GM19351 (cell line): ENCODE results near the gene CCDC43.
"Not testable (repeated sequence)": the region's sequence is repeated elsewhere in the genome, so short reads cannot be mapped to it uniquely, and the experiment has no call there.

Experiments used
- ATAC-seq: cut with Tn5 transposase; IDR thresholded peaks from one replicate; pipeline ENCODE4 v1.9.1; 2021; ENCODE audit warnings: mild to moderate bottlenecking, moderate library complexity; ENCODE audit not compliant: unreplicated experiment

The CCDC43 gene

DNA sequence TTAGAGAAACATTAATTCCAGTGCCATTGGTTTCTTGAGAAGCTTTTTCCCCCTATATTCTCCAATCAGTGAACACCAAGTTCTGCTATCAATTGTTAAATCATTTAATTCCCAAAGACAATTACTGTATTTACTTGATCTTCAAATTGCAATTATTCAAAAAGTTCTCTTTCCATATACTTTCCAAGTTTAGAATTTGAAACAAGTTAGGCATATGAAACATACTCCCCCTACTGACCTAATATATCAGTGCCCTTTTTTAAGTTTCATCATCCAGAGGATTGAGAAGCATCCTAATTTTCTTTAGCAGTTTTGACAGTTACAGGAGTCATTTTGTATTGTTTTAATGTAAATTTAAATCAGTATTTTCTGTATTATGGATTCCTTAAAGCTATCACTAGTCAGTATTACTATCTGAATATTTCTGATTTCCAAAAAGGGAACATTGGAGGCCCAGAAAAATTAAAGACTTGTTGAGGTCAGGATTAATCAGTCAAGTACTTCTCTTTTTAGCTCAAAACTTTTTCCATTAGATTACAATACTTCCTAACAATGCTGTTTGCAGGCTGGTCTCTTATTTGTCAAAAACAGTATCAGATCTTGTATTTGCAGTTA lies 17.0 kb downstream of the CCDC43 start:
- ATAC-seq, result no peak

DNA sequence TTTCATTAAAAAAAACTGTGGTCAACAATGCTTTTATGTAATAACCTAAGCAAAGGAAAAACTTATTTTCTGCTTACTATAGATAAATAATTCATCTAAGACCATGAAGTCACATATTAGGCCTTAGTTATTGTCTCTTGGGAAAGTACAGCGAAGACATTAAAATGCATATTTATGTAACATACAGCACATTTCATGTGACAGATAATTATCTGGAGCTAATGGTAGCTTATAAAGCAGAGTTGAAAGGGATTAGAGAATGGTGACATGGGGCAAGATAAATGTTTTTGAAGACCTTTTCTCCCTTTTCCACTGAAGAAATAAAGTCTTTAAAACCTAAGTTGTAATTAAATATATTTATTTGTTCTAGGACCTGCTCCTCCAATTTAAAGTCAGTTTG lies 23.6 kb downstream of the CCDC43 start:
- ATAC-seq, result no peak

DNA sequence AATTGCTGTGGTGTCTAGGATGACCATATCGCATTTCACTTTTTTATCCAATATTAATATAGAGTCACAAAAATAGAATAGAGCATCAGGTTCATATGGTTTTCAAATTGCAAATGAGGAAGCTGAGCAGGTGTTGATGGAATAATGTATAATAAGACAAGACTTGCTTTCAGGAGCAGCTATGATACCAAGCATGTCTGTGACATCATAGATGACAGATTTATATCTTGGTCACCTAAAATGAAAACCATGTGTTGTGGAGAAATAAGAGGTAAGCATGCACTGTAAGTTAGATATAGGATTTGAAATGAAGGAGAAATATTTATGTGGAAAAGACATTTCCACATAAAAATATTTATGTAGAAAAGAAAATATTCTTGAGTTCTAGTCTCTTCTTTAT lies 24.7 kb downstream of the CCDC43 start:
- ATAC-seq, result no peak

DNA sequence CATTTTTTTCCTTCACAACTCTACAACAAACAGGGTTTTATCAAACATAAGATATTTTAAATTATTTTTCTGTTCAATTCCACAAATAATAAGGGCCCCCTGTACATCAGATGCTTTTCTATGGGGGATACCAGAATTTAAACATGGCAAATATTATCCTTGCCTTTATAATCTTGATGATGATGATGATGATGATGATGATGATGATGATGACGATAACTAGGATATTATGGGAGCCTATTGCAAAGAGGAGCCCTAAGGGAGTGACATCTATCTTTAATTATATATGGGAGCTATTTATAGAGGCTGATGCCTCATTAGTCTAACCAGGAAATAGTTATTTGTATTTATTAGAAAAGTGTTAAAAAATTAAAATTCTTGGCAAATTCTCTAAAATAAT lies 26.5 kb downstream of the CCDC43 start:
- ATAC-seq, result no peak

DNA sequence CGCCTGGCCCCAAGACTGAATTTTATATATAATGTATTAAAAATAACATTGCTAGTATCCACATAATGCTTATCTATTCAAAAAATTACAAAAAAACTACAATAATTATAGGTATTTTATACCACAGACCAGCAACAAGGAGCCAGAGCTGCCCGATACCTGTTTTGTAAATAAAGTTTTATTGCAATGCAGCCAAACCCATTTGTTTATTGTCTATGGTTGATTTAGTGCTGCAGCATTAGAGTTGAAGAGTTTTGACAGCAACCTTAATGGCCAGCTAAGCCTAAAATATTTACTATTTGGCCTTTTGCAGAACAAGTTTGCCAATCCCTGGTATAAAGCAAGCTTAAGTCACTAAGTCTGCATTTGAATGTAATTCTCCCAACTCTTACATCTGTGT lies 27.7 kb downstream of the CCDC43 start:
- ATAC-seq, result no peak

DNA sequence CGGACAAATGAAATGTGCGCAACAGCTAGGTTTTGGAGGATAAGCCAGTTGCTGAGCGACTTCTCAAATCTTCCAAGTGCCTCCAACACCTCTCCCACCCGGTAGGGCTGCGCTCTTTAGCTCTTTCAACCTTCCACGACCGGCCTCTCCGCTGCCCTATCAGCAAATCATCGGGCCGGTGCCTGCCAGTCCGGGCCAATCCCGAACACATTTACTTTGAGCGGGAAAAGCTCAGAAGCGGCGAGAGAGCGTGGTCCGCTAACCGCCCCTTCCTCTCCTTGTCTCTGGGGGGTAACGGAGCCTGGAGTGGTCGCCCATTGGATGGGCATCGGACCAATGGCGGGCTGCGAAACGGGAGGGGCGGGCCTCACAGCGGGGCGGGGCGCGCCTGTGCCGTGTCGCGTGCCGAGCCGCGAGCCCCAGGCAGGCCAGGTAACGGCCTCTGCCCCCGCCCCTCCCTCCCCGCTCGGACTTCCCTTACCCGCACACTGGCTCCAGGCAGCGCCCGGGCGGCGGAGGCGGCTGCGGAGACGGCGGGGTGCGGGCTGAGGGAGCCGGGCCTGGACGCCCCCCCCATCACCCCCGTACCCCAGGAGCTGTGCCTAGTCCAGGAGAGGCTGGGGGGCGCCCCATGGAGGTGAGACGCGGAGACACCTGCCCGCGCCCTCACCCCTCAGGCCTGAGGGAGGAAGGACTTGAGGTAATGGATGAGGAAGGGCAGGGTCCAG lies 33.4 kb downstream of the CCDC43 start, which contains the start of gene MEIOC:
MEIOC (plus strand) TSS at position 486 of the 728 bp plus-strand sequence; CDS start at position 632, 146 bp downstream.
- no peak for ATAC-seq

DNA sequence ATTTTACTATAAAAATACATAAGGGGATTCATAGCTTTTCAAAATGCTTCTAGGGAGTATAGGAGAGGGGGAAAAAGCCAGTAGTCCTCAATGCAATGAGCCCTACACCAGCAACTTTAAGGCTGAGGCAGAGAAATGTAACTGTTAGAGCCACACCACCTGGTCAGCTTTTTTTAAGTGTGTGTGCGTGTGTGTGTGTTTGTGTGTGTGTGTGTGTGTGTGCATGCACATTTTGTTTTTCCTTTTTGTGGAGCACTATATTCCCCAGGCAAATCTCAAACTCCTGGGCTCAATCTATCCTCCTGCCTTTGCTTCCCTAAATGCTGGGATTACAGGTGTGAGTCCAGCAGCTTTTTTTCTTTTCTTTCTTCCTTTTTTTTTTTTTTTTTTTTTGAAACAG lies 35.6 kb downstream of the CCDC43 start:
- ATAC-seq, result no peak

DNA sequence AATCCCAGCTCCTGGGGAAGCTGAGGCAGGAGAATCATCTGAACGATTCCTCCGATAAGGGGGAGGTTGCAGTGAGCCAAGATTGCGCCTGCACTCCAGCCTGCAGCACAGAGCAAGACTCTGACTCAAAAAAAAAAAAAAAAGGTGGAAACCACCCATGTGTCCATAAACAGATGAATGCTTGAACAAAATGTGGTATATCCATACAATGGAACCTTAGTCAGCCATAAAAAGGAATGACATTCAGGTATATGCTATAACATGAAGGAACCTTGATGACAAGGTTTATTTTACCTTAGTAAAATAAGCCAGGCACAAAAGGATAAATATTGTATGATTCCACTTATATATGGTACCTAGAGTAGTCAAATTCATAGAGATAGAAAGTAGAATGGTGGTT lies 36.2 kb downstream of the CCDC43 start:
- ATAC-seq, result no peak

DNA sequence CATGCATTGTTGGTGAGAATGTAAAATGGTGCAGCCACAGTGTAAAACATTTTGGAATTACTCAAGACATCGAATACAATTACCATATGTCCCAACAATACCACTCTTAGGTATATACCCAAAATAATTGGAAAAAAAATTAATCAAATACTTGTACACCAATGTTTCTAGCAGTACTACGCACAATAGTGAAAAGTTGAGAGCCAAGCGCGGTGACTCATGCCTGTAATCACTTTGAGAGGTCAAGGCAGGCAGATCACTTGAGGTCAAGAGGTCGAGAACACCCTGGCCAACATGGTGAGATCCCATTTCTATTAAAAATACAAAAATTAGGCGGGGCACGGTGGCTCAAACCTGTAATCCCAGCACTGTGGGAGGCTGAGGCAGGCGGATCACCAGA lies 36.8 kb downstream of the CCDC43 start:
- ATAC-seq, result no peak

DNA sequence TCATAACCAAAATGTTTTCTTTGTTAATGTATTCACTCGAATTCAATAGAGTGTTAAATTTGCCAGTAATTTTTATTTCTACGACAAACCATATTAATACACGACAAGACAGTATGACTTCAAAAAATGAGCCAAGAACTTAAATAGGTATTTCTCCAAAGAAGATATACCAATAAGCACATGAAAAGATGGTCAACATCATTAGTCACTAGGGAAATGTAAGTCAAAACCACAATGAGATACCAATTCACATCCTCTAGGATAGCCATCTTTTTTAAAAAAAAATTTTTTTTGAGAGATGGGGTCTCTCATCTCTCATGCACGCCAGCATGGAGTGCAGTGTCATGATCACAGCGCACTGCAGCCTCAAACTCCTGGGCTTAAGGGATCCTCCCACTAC lies 38.3 kb downstream of the CCDC43 start:
- ATAC-seq, result no peak

DNA sequence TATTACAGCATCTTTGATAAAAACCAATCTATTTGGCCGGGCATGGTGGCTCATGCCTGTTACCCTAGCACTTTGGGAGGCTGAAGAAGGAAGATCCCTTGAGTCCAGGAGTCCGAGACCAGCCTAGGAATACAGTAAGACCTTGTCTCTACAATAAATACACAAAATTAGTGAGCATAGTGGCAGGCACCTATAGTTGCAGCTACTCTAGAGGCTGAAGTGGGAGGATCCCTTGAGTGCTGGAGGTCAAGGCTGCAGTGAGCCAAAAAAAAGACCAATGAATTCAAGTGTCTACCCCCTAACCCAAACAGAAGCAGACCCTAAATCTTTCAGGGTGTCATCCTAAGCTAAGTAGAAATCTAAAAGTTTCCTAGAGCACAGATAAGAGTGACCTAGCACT lies 40.6 kb downstream of the CCDC43 start:
- ATAC-seq, result no peak

DNA sequence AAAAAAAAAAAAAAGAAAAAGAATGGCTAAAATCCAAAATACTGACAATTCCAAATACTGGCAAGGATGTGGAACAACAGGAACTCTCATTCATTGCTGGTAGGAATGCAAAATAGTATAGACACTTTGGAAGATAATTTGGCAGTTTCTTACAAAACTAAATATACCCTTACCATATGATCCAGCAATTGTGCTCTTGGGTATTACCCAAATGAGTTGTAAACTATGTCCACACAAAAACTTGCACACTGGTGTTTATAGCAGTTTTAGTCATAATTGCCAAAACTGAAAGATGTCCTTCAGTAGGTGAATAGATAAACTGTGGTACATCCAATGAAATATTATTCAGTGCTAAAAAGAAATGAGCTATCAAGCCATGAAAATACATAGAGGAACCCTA lies 41.8 kb downstream of the CCDC43 start:
- no peak for ATAC-seq

DNA sequence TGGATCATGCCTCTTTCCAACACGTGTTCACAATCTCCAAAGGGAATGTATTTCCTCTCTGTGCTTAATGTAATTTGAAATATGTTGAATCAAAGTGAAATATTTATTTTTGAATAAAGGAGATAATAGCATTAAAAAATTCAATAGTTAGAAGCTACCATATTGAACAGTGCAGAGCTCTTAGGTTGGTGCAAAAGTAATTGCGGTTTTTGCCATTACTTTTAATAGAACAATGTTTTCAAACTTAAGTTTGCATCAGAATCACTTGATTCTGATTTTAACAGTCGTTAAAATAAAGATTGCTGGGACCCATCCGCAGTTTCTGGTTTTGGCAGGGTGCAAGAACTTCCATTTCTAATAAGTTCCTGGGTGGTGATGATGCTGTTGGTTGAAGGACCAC lies 43.3 kb downstream of the CCDC43 start:
- no peak for ATAC-seq

DNA sequence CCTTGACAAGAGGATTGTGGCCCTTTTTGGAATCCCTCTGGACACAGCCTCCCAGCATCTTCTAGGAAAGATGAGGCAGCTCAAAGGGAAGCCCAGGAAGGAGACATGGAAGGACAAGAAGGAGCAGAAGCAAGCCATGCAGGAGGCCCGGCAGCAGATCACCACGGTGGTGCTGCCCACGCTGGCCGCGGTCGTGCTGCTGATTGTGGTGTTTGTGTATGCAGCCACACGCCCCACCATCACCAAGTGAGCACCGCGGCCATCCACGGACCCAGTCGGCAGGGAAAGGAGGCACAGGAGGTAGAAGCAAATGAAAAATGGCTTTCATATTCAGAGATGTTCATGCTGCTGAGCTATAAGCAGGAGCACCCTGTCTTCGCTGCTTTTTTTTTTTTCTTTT lies 44.2 kb downstream of the CCDC43 start:
- ATAC-seq, result no peak

DNA sequence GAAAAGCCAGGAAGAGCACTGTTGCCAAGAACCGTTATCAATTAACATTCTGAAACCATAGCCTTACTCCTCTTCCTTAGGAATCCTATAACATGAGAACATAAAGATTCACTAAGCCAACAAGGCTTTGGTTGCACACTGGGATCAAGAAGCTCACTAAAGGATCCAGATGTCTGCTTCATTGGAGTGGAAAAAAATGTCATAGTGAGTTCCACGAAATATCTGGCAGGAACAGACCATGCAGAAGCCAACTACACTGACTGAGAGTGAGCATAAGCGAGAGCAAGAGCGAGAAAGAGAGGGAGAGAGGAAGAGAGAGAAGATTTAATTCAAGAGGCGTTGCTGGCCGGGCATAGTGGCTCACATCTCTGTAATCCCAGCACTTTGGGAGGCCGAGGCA lies 46.7 kb downstream of the CCDC43 start:
- ATAC-seq, result no peak

DNA sequence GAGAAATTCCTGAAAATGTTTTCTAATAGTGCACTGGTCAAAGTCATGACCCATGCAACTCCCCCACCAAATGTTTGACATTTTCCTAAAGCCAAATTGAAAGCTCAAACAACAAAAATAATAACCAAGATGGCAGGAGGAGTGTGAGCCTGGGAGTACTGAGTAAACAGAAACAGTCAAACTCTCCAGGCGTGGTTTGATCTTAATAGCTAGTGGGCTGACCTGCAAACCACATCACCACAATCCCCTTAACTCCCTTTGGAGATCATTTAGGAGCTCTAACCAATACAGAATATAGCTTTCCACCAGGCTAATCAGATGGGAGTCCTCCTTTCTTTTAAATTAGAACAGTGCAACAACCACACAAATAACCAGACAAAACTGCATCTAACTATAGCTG lies 52.5 kb downstream of the CCDC43 start:
- ATAC-seq, result no peak

DNA sequence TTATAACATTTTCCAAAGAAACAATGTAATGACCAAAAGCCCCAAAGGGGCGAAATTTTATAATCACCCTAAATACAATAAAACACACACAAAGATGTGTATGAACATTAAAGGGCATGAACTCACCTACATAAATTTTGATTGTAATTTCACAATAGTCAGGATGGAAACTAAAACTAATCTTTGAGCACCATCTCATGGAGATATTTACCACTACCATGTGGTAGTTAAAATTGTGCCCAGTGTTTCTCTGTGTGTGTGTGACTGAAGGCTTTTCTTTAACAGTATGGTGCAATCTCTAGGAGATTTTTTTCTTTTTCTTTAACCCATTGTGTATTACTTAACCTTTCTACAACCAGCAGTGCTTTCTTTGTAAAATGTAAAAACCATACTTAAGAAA lies 53.0 kb downstream of the CCDC43 start:
- ATAC-seq, result no peak

DNA sequence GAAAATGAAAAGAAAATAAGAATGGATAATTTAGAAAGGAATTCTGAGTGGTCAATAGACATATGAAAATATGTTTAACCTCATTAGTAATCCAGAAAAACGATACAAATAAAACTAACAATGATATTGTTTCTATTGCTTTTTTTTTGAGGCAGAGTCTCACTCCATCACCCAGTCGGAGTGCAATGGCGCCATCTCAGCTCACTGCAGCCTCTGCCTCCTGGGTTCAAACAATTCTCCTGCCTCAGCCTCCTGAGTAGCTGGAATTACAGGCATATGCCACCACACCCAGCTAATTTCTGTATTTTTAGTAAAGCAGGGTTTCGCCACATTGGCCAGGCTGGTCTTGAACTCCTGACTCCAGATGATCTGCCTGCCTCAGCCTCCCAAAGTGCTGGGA lies 55.2 kb downstream of the CCDC43 start:
- not testable (repeated sequence) for ATAC-seq

DNA sequence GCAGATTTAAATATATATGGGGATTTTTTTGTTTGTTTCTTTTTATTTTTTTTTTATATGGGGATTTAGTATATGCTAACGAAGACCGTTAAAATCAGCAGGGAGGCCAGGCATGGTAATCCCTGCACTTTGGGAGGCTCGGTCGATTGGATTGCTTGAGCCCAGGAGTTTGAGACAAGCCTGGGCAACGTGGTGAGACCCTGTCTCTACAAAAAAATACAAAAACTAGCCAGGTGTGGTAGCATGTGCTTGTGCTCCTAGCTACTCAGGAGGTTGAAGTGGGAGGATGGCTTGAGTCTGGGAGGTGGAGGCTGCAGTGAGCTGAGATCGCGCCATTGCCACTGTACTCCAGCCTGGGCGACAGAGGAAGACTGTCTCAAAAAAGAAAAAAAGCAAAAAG lies 55.6 kb downstream of the CCDC43 start:
- no peak for ATAC-seq

DNA sequence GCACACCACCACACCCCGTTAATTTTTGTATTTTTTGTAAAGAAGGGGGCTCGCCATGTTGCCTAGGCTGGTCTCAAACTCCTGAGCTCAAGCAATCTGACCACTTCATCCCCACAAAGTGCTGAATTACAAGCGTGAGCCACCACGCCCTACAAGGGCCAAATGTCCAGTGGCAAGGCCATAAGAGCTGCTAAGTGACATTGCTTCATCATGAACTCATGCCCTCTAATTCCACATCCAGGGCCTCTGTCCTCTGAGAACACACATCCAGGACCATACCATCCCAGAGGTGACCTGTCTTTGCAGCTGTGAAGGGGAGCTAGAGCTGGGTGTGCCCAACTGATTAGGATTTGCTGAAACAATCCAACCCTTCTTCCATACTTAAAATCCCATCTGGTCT lies 58.9 kb downstream of the CCDC43 start:
- no peak for ATAC-seq

DNA sequence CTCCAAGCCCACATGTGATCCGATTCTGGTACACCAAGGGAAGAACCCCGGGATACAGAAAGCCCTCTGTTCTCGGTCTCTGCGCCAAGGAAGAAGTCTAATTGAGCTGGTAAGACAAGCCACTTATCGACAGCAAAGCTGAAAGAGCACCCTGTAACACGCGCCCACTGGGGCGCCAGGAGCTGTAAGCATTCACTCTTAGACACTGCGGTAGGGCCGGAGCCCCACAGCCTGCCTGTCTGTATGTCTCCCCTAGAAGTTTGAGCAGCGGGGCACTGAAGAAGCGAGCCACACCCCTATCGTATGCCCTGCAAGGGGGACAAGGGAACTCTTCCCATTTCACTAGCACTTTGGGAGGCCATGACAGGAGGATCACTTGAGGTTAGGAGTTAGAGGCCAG lies 60.3 kb downstream of the CCDC43 start:
- no peak for ATAC-seq

DNA sequence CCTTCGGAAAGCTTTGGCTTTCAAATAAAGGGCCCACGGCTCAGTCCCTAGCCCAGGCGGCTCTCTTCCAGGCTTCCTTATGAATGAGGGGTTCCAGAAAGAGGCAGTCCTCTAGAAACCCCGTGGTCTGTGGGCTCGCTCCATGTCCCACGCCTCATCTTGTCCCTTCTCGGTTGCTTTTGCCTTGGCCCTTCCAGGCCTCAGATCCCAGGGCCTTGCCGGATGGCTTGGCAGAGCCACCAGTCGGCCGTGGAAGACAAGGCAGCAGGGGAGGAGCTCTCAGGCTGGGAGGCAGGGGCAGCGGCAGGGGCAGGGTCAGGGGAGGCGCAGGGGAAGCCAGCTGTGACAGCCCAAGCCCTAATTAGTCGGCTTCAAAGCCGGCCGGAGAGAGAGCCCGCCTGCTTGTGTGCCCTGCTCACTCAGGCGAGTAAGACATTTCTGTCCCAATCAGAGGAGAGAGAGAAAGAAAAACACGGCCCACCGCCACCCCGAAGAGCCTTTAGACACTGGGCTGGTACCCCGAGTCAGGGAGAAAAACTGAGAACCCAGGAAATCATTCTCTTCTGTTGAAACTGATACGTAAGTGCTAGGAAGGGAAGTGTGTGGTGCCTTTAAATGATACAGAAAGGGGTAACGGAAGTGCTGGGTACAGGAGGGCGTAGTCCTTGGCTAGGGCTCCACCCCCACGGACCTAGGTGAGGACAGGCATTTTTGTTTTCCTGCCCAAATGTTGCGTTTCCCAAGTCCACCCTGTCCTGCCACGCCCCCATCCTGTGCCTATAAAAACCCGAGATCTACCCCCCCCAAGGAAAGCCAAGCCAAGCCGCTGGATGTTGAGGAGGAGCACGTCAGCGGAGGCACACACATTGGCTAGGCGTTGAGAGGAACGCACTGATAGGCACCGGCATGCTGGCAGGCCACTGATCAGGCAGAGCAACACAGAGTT lies 61.1 kb downstream of the CCDC43 start:
- no peak for ATAC-seq
